Inflammatory macrophage (primary cell): ENCODE results near the gene PLCXD1.
"Not testable (repeated sequence)": the region's sequence is repeated elsewhere in the genome, so short reads cannot be mapped to it uniquely, and the experiment has no call there.

ENCODE experiments used
- DNase-seq, 2 donors: peaks; one replicate each; pipeline ENCODE4 v3.0.0-alpha.2; 2020 to 2022
- total RNA-seq, 18 experiments: gene quantifications; one replicate each; lab custom pipeline; 2026; ENCODE audit warnings: mixed read lengths in 6 of 18, inconsistent platforms in 2 of 18; lab: John Stamatoyannopoulos, UW

Gene PLCXD1, protein sequence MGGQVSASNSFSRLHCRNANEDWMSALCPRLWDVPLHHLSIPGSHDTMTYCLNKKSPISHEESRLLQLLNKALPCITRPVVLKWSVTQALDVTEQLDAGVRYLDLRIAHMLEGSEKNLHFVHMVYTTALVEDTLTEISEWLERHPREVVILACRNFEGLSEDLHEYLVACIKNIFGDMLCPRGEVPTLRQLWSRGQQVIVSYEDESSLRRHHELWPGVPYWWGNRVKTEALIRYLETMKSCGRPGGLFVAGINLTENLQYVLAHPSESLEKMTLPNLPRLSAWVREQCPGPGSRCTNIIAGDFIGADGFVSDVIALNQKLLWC
- 3.0 to 49.5 (median 26.5) reads per million in 18 experiments for total RNA-seq

- no peak for DNase-seq
These were observed at the start of gene PLCXD1 for GRCh38 chrX:281166-281999. Gene PLCXD1, plus strand, starts transcription at chrX:281381. Its CDS starts 2,807 bp downstream, at chrX:284188.

DNA sequence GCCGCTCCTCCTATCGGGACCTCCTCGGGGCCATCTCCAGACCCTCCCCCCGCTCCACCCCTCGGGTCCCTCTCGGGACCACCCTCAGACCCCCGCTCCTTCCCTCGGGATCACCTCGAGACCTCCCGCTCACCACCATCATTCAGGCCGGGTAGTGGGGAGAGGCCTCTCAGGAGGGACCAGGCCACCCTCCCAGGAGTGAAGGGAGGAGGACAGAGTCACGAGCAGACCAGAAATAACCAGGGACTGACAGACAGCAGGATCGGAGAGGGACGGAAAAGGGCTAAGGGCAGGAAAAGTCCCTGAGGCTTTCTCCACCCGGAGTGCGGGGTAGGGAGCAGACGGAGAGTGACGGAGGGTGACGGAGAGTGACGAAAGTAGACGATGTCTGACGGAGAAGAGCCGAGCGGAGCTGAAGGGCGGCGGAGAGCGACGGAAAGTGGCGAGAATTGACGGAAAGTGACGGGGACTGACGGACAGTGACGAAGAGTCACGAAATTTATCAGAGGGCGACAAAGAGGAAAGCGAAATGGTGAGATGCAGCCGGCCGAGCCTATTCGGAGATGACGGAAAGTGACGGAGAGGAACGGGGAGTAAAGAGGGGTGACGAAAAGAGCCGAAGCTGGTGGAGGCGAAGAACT, 49.4 kb upstream of the PLCXD1 start:
- DNase-seq: not testable (repeated sequence)

DNA sequence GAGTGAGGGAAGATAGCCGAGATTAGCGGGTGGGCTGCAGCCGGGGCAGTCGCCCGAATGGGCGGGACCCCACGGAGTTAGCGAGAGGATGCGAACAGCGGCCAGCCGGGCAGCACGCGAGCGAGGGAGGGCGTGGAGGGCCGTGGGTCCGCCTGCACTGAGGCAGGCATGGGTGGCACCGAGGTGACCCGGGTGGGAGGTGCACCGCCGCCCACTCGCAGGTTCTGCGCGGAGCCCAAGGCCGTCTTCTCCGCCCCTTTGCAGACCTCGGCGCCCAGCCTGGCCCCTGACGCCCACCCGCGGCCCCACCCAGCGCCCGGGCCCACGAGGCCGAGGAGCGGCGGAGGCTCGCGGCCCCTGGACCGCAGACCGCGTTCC, 48.9 kb upstream of the PLCXD1 start:
- not testable (repeated sequence) for DNase-seq

- not testable (repeated sequence) for DNase-seq
These were observed 45.0 kb upstream of the PLCXD1 start for GRCh38 chrX:236201-236600.

DNA sequence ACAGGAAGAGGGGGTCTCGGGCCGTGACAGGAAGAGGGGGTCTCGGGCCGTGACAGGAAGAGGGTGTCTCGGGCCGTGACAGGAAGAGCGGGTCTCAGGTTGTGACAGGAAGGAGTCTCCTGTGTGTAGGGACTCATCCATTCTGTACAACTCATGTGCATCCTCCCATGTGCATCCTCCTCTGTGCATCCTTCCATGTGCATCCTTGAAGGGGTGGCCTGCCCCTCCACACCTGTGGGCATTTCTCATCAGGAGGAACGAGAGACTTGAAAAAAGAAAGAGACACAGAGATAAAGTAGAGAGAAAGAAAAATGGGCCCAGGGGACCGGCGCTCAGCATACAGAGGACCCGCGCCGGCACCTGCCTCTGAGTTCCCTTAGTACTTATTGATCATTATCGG, 30.2 kb upstream of the PLCXD1 start:
- no peak for DNase-seq

GRCh38 chrX:251396-252243, 29.6 kb upstream of the PLCXD1 start:
- DNase-seq: not testable (repeated sequence)

GRCh38 chrX:252244-252956, 28.8 kb upstream of the PLCXD1 start:
- DNase-seq: no peak

GRCh38 chrX:252957-253291, 28.3 kb upstream of the PLCXD1 start:
- DNase-seq: no peak

- no peak for DNase-seq
These were observed 27.5 kb upstream of the PLCXD1 start for GRCh38 chrX:253451-254297.

- no peak for DNase-seq
These were observed 26.5 kb upstream of the PLCXD1 start for GRCh38 chrX:254630-255215.

GRCh38 chrX:255923-256331, 25.3 kb upstream of the PLCXD1 start:
- no peak for DNase-seq

GRCh38 chrX:257054-257453, 24.1 kb upstream of the PLCXD1 start:
- not testable (repeated sequence) for DNase-seq

DNA sequence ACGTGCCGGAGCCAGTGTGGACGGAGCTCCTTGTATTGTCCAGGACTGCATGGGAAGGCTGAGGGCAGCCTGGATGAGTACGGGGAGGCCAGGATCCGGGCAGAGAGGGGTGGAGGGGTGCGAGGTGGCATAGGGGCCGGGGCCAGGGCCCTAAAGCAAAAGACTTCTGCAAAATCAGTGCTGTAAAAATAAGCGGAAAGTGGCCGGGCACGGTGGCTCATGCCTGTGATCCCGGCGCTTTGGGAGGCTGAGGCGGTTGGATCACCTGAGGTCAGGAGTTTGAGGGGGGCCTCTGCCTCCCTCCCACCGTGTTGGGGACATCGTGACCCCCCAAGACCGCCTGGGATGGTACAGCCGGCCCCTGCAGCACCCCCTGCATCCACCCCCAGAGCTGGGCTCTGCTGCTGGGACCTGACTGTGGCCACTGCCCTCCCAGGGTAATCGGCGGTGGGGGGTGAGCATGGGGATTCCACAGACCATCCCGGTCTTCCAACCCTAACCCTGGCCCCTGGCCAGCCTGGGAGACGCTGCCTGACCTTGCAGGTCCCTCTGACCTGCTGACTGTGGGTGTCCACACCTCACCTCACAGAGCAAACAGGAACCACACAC, 23.4 kb upstream of the PLCXD1 start:
- DNase-seq: no peak

- no peak for DNase-seq
These were observed 22.7 kb upstream of the PLCXD1 start for GRCh38 chrX:258291-259040.

DNA sequence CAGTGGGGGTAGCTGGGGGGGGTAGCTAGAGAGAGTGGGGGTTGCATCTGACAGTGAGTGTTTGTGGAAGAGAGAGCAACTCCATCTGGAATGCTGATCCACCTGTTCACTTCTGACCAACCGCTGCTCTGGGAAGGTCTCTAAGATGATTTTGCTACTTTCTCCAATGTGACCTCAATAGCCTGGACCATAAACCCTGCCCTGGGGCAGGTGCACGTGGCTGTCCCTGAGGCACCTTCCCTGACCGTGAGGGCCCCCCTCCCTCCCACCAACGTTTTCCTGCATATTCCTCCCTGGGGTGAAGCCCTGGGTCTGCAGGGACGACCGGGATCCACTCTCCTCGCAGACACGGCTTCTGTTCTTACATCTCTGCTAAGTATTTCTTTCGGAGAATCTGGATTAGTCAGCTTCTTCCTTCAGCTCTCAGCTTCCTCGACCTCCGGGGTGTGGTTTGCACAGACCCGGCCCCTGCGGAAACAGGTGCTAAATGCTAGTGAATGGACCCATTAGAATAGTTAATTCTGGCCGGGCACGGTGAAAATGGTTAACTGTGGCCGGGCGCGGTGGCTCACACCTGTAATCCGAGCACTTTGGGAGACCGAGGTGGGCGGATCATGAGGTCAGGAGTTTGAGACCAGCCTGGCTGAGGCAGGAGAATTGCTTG, 21.4 kb upstream of the PLCXD1 start:
- DNase-seq: no peak

DNA sequence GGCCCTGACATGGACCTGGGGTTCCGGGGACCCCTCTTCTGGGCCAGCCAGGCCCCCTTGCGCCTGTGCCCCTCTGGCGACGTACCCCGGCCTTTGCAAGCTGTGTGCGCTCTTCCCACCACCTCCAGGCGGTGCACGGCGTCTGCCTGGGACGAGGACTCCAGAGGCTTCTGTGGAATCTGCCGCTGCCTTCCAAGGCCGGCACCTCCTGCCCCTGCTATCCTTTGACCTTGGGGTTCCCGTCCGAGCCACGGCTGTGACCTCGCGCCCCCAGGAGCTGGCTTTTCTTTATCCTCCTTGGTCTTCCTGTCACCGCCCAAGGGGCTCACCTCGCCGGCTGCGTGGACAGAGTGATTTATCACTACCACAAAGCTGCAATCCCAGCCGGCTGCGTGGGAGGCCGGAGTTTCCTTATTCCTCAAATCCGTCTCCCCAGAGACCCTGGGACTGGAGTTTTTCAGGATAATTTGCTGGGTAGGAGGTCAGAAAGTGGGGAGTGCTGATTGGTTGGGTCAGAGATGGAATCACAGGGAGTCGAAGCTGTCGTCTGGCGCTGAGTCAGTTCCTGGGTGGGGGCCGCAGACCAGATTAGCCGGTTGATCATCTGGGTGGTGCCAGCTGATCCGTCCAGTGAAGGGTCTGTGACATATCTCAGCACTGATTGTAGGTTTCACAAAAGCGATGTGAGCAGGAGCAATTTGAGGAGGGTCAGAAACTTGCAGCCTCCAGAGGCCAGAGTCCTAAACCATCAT, 19.8 kb upstream of the PLCXD1 start:
- DNase-seq: no peak

DNA sequence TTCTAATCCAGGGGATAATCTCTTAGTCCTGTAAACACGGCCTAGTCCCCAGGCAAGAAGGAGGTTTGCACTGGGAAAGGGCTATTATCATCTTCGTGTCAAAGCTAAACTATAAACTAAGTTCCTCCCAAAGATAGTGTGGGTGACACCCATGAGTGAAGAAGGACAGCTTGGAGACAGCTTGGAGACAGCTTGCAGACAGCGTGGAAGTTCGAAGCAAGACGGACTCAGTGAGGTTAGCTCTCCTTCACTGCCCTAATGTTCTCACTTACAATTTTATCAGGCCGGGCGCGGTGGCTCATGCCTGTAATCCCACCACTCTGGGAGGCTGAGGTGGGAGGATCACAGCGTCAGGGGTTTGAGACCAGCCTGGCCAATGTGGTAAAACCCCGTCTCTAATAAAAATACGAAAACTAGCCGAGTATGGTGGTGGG, 19.2 kb upstream of the PLCXD1 start:
- no peak for DNase-seq

- DNase-seq: no peak
These were observed 18.7 kb upstream of the PLCXD1 start for GRCh38 chrX:262381-262909.
